H9 (cell line): ENCODE data around the gene PRPF19. TPM values are rescaled to one million over a fixed set of nuclear protein-coding genes. Genes with fewer than 3 reads are reported as not detected.
A peak's percentile ranks its signal among the peaks of the same experiment; 100 is the strongest.

Source experiments
- DNase-seq: peaks from one replicate; pipeline ENCODE4 v3.0.0-alpha.2; 2017
- H2AFZ ChIP-seq: one replicate; pipeline ENCODE4 v1.6.1; 2013; ENCODE audit warnings: mild to moderate bottlenecking, low read length, control low read depth, moderate library complexity
- H2AK5ac ChIP-seq: 2 replicates; pipeline ENCODE4 v1.6.1; 2013; ENCODE audit warnings: low read length, control low read depth, mixed read lengths; ENCODE audit not compliant: insufficient read length
- H2BK120ac ChIP-seq: one replicate; pipeline ENCODE4 v1.6.1; 2013; ENCODE audit warnings: low read depth, mild to moderate bottlenecking, low read length, control low read depth, inconsistent platforms; ENCODE audit not compliant: poor library complexity, severe bottlenecking
- H2BK12ac ChIP-seq: 2 replicates; pipeline ENCODE4 v1.6.1; 2013; ENCODE audit warnings: low read length, control low read depth, mixed read lengths, low read depth; ENCODE audit not compliant: insufficient read length
- H2BK15ac ChIP-seq: 2 replicates; pipeline ENCODE4 v1.6.1; 2013; ENCODE audit warnings: low read depth, low read length, control low read depth
- H2BK20ac ChIP-seq: one replicate; pipeline ENCODE4 v1.6.1; 2013; ENCODE audit warnings: low read depth, mild to moderate bottlenecking, low read length, control low read depth, inconsistent platforms; ENCODE audit not compliant: poor library complexity, severe bottlenecking
- H2BK5ac ChIP-seq: 2 replicates; pipeline ENCODE4 v1.6.1; 2013; ENCODE audit warnings: low read length, control low read depth, mixed read lengths; ENCODE audit not compliant: insufficient read length
- H3K14ac ChIP-seq: 2 replicates; pipeline ENCODE4 v1.6.1; 2013; ENCODE audit warnings: low read length, control low read depth; ENCODE audit not compliant: insufficient read depth
- H3K18ac ChIP-seq: 2 replicates; pipeline ENCODE4 v1.6.1; 2013; ENCODE audit warnings: low read depth, mild to moderate bottlenecking, mixed read lengths, low read length, control low read depth; ENCODE audit not compliant: insufficient read length
- H3K23ac ChIP-seq: 2 replicates; pipeline ENCODE4 v1.6.1; 2013; ENCODE audit warnings: low read length, control low read depth, mixed read lengths, low read depth; ENCODE audit not compliant: insufficient read length
- H3K23me2 ChIP-seq: 2 replicates; pipeline ENCODE4 v1.6.1; 2013; ENCODE audit warnings: low read depth, mild to moderate bottlenecking, mixed read lengths, low read length, control low read depth; ENCODE audit not compliant: insufficient read length, poor library complexity, severe bottlenecking
- H3K27ac ChIP-seq: 2 replicates; pipeline ENCODE4 v1.5.1; 2013; ENCODE audit warnings: low read length, control low read depth, mixed read lengths, low read depth; ENCODE audit not compliant: insufficient read length
- H3K27me3 ChIP-seq: 2 replicates; pipeline ENCODE4 v1.6.1; 2013; ENCODE audit warnings: low read length, control low read depth, inconsistent platforms; ENCODE audit not compliant: insufficient read depth
- H3K4ac ChIP-seq: 2 replicates; pipeline ENCODE4 v1.6.1; 2013; ENCODE audit warnings: low read depth, mild to moderate bottlenecking, control low read depth, inconsistent platforms, low read length, moderate library complexity
- H3K4me1 ChIP-seq: 2 replicates; pipeline ENCODE4 v1.6.1; 2013; ENCODE audit warnings: low read length, control low read depth, inconsistent platforms; ENCODE audit not compliant: insufficient read depth
- H3K4me2 ChIP-seq: 2 replicates; pipeline ENCODE4 v1.6.1; 2013; ENCODE audit warnings: low read length, control low read depth, mixed read lengths; ENCODE audit not compliant: insufficient read length, insufficient read depth
- H3K56ac ChIP-seq: 2 replicates; pipeline ENCODE4 v1.6.1; 2013; ENCODE audit warnings: low read depth, mild to moderate bottlenecking, mixed read lengths, low read length, control low read depth; ENCODE audit not compliant: insufficient read length
- H3K79me1 ChIP-seq: 2 replicates; pipeline ENCODE4 v1.6.1; 2013; ENCODE audit warnings: low read depth, mild to moderate bottlenecking, moderate library complexity, low read length, control low read depth, inconsistent platforms; ENCODE audit not compliant: insufficient read depth, poor library complexity, severe bottlenecking
- H3K79me2 ChIP-seq: 2 replicates; pipeline ENCODE4 v1.6.1; 2013; ENCODE audit warnings: low read length, control low read depth, inconsistent platforms; ENCODE audit not compliant: insufficient read depth
- H3K9ac ChIP-seq: 2 replicates; pipeline ENCODE4 v1.6.1; 2013; ENCODE audit warnings: low read length, control low read depth, mixed read lengths; ENCODE audit not compliant: insufficient read length; ENCODE audit errors: extremely low read depth
- H3K9me3 ChIP-seq: one replicate; pipeline ENCODE4 v1.6.1; 2013; ENCODE audit warnings: low read depth, low read length, inconsistent platforms; ENCODE audit not compliant: control insufficient read depth
- H3T11ph ChIP-seq: one replicate; pipeline ENCODE4 v1.6.1; 2013; ENCODE audit warnings: mild to moderate bottlenecking, low read length, control low read depth, inconsistent platforms
- H4K20me1 ChIP-seq: one replicate; pipeline ENCODE4 v1.6.1; 2013; ENCODE audit not compliant: control insufficient read depth, insufficient read length, insufficient read depth
- H4K5ac ChIP-seq: 2 replicates; pipeline ENCODE4 v1.6.1; 2013; ENCODE audit warnings: low read depth, mild to moderate bottlenecking, mixed read lengths, low read length, control low read depth; ENCODE audit not compliant: insufficient read length
- H4K8ac ChIP-seq: replicated peaks from 2 replicates; pipeline ENCODE4 v1.6.1; 2013; ENCODE audit warnings: low read length, control low read depth, mixed read lengths, low read depth; ENCODE audit not compliant: insufficient read length
- H4K91ac ChIP-seq: 2 replicates; pipeline ENCODE4 v1.6.1; 2013; ENCODE audit warnings: low read depth, mild to moderate bottlenecking, moderate library complexity, mixed read lengths, low read length, control low read depth; ENCODE audit not compliant: insufficient read length
- H3K27ac Mint-ChIP-seq, 3 experiments: 2 replicates in 2 of 3; 3 replicates in 1 of 3; pipeline ENCODE4 v1.8.0; 2020 to 2021; ENCODE audit warnings: mixed read lengths in 3 of 3, mild to moderate bottlenecking in 1 of 3, moderate library complexity in 1 of 3
- H3K27me3 Mint-ChIP-seq: 2 replicates; pipeline ENCODE4 v1.8.0; 2021; ENCODE audit warnings: low read depth, mild to moderate bottlenecking, moderate library complexity, mixed read lengths
- H3K36me3 Mint-ChIP-seq, 3 experiments: 2 replicates in 2 of 3; 3 replicates in 1 of 3; pipeline ENCODE4 v1.8.0; 2020 to 2021; ENCODE audit warnings: low read depth in 3 of 3, mixed read lengths in 3 of 3; ENCODE audit not compliant: insufficient read depth in 1 of 3
- H3K4me1 Mint-ChIP-seq, 2 experiments: 2 replicates each; pipeline ENCODE4 v1.8.0; 2020; ENCODE audit warnings: mixed read lengths in 2 of 2
- H3K4me3 Mint-ChIP-seq, 2 experiments: 2 replicates in 1 of 2; 3 replicates in 1 of 2; pipeline ENCODE4 v1.8.0; 2020 to 2021; ENCODE audit warnings: mild to moderate bottlenecking in 2 of 2, mixed read lengths in 2 of 2, moderate library complexity in 1 of 2
- H3K9me3 Mint-ChIP-seq, 2 experiments: 2 replicates in 1 of 2; 3 replicates in 1 of 2; pipeline ENCODE4 v1.8.0; 2020; ENCODE audit warnings: mild to moderate bottlenecking in 2 of 2, mixed read lengths in 2 of 2, moderate library complexity in 1 of 2
- WGBS: extraction: QIAGEN DNeasy Blood & Tissue Kit; methylation state at CpG from one replicate; pipeline ENCODE4 v1.1.7; 2013; ENCODE audit warnings: missing lambda C conversion rate, low lambda C conversion rate, mixed read lengths; ENCODE audit not compliant: insufficient read length; ENCODE audit errors: extremely low coverage; 5-methylcytosine and 5-hydroxymethylcytosine counted together
- total RNA-seq: library from RNA; stranded (reverse); gene quantifications from 2 replicates; pipeline ENCODE4 v1.2.1, GENCODE V29; 2021
- TF ChIP-seq, protein P1 (sequence below): fragments of 200-600 bp; sonication (generic); conservative IDR thresholded peaks from 3 replicates; pipeline ENCODE4 v1.8.0; 2021; ENCODE audit warnings: antibody characterized with exemption, mild to moderate bottlenecking

The PRPF19 gene
- total RNA-seq, 1 experiment from 2014 or later, result 130 TPM

DNA sequence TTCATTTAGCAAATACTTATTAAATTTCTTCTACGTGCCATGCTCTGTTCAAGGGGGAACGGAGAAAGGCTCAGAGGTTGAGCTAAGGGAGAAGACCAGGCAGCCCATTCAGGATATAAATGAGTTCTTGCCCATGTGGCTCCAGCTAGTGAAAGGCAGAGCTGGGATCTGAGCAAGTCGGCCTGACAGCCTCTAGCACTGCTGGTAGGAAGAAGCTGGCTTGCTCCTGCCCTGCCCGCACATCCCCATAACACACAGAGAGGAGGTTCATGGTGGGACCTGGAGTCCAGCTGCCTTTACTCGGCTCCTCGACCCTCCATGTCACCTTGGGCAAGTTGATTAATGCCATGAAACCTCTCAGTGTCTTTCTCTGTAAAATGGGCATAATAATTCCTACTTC, 43.6 kb upstream of the PRPF19 start:
- no peaks in the 10 kb centered on the region for H3K79me2 ChIP-seq
- H4K20me1 ChIP-seq, result no peaks in the 10 kb centered on the region
- H2BK5ac ChIP-seq, result no peak overlapping the region
- no peak for DNase-seq
- no peak overlapping the region for H2BK12ac ChIP-seq
- H4K5ac ChIP-seq, result no peak overlapping the region
- no peaks in the 10 kb centered on the region; the same call in 1 of the 2 replicates for H3K27me3 ChIP-seq
- no peak overlapping the region for H3K27ac Mint-ChIP-seq
- H3K23me2 ChIP-seq, result peaks cover 15% of the 10 kb centered on the region
- no peak overlapping the region for H2AK5ac ChIP-seq
- peak overlapping the region; percentile 22 to 76; a peak in 4 of 5 replicates for H3K4me3 Mint-ChIP-seq
- WGBS, result no CpG with 5 or more reads among the region's 6 CpGs
- no peak overlapping the region for H3K56ac ChIP-seq
- no peak overlapping the region for H2AFZ ChIP-seq
- peak overlapping the region; percentile 22 for H3K4me2 ChIP-seq
- H3K27me3 Mint-ChIP-seq, result peaks cover 50% of the 10 kb centered on the region
- H3K9ac ChIP-seq, result no peak overlapping the region
- H3K4me1 Mint-ChIP-seq, result peaks cover 38 to 44% of the 10 kb centered on the region in 2 experiments
- TF ChIP-seq, protein P1, sequence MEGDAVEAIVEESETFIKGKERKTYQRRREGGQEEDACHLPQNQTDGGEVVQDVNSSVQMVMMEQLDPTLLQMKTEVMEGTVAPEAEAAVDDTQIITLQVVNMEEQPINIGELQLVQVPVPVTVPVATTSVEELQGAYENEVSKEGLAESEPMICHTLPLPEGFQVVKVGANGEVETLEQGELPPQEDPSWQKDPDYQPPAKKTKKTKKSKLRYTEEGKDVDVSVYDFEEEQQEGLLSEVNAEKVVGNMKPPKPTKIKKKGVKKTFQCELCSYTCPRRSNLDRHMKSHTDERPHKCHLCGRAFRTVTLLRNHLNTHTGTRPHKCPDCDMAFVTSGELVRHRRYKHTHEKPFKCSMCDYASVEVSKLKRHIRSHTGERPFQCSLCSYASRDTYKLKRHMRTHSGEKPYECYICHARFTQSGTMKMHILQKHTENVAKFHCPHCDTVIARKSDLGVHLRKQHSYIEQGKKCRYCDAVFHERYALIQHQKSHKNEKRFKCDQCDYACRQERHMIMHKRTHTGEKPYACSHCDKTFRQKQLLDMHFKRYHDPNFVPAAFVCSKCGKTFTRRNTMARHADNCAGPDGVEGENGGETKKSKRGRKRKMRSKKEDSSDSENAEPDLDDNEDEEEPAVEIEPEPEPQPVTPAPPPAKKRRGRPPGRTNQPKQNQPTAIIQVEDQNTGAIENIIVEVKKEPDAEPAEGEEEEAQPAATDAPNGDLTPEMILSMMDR, result no peak
- H2BK15ac ChIP-seq, result no peak overlapping the region
- H3K4me1 ChIP-seq, result no peaks in the 10 kb centered on the region
- H3K18ac ChIP-seq, result no peak overlapping the region
- H3K9me3 Mint-ChIP-seq, result no peaks in the 10 kb centered on the region
- no peak overlapping the region for H4K91ac ChIP-seq
- no peak overlapping the region for H3K14ac ChIP-seq
- H3K79me1 ChIP-seq, result no peaks in the 10 kb centered on the region
- no peak overlapping the region for H4K8ac ChIP-seq
- no peak overlapping the region for H3K27ac ChIP-seq
- peaks cover 0 to 9% (median 0%) of the 10 kb centered on the region in 3 experiments; a peak in 5 of 7 replicates for H3K36me3 Mint-ChIP-seq
- no peak overlapping the region for H3K23ac ChIP-seq
- no peak overlapping the region for H3K4ac ChIP-seq
- no peak overlapping the region for H3T11ph ChIP-seq
- H2BK120ac ChIP-seq, result no peak overlapping the region
- H3K9me3 ChIP-seq, result no peaks in the 10 kb centered on the region
- H2BK20ac ChIP-seq, result no peak overlapping the region
